GM12891 (cell line): ENCODE data around the gene SPINT2.

Source experiments
- DNase-seq: peaks from one replicate; pipeline ENCODE4 v3.0.0; 2011; ENCODE audit warnings: low spot score; ENCODE audit not compliant: insufficient read length
- FAIRE-seq: peaks from 2 replicates; lab custom pipeline; 2011; peaks lifted over from hg19 to GRCh38; lab: Jason Lieb, UNC
- PAX5 ChIP-seq: IDR thresholded peaks from 2 replicates; pipeline ENCODE4 v1.6.1; 2011; ENCODE audit warnings: low read length, moderate library complexity, mild to moderate bottlenecking; ENCODE audit not compliant: insufficient read depth, severe bottlenecking
- POLR2A ChIP-seq: IDR thresholded peaks from 2 replicates; pipeline ENCODE4 v1.6.1; 2011; ENCODE audit warnings: low read depth, low read length, control low read depth
- POLR2AphosphoS5 ChIP-seq: IDR thresholded peaks from 2 replicates; pipeline ENCODE4 v1.6.1; 2011; ENCODE audit warnings: low read depth, low read length, control low read depth
- POU2F2 ChIP-seq: IDR thresholded peaks from 2 replicates; pipeline ENCODE4 v1.6.1; 2011; ENCODE audit warnings: low read depth, mild to moderate bottlenecking, control low read depth, low read length, moderate library complexity
- SPI1 ChIP-seq: IDR thresholded peaks from 2 replicates; pipeline ENCODE4 v1.6.1; 2011; ENCODE audit warnings: low read depth, low read length, control low read depth
- TAF1 ChIP-seq: IDR thresholded peaks from 2 replicates; pipeline ENCODE4 v1.6.1; 2011; ENCODE audit warnings: low read depth, low read length, control low read depth

Gene SPINT2

GRCh38 chr19:38293281-38293680 lies 28.9 kb downstream of the SPINT2 start:
- FAIRE-seq (no peak), DNase-seq (no peak)
- TF ChIP-seq PAX5 (no peak), SPI1 (no peak), TAF1 (no peak), POLR2A (no peak), POLR2AphosphoS5 (no peak), POU2F2 (no peak)

GRCh38 chr19:38294090-38294489 lies 29.7 kb downstream of the SPINT2 start:
- TF ChIP-seq POU2F2 (no peak), PAX5 (no peak), POLR2A (no peak), SPI1 (no peak), TAF1 (no peak), POLR2AphosphoS5 (no peak)
- DNase-seq: no peak

GRCh38 chr19:38298821-38299680 lies 34.7 kb downstream of the SPINT2 start:
- DNase-seq: no peak
- FAIRE-seq: no peak
- no peak for TF ChIP-seq POLR2A
- TF ChIP-seq POLR2AphosphoS5: no peak
- TF ChIP-seq POU2F2: no peak
- TF ChIP-seq TAF1: no peak
- TF ChIP-seq PAX5: no peak
- no peak for TF ChIP-seq SPI1

More at GRCh38 chr19:38294090-38294489, 29.7 kb downstream of the SPINT2 start:
- FAIRE-seq: no peak

- TF ChIP-seq POLR2A (no peak), POLR2AphosphoS5 (no peak), PAX5 (no peak), POU2F2 (no peak), SPI1 (no peak)
- no peak for DNase-seq
- FAIRE-seq: no peak
These were observed 39.4 kb downstream of the SPINT2 start, which contains the start of gene C19orf33 for GRCh38 chr19:38303517-38304351. TSS of gene C19orf33 (plus strand) at chr19:38304251. CDS start at chr19:38304262, 11 bp downstream.

GRCh38 chr19:38304352-38304865 lies 40.0 kb downstream of the SPINT2 start:
- FAIRE-seq: no peak

GRCh38 chr19:38304866-38305429 lies 40.6 kb downstream of the SPINT2 start:
- FAIRE-seq (no peak), DNase-seq (no peak)
- TF ChIP-seq POLR2AphosphoS5: no peak
- no peak for TF ChIP-seq POLR2A
- no peak for TF ChIP-seq PAX5
- TF ChIP-seq TAF1: no peak
- TF ChIP-seq POU2F2: no peak
- TF ChIP-seq SPI1: no peak

More at GRCh38 chr19:38304352-38304865, 40.0 kb downstream of the SPINT2 start:
- no peak for DNase-seq
- TF ChIP-seq SPI1 (no peak), TAF1 (no peak), POU2F2 (no peak), POLR2AphosphoS5 (no peak), PAX5 (no peak), POLR2A (no peak)

- no peak for DNase-seq
- TF ChIP-seq PAX5 (no peak), POLR2AphosphoS5 (no peak), SPI1 (no peak), TAF1 (no peak), POU2F2 (no peak), POLR2A (no peak)
- no peak for FAIRE-seq
These were observed 41.9 kb downstream of the SPINT2 start for GRCh38 chr19:38306236-38306635.

GRCh38 chr19:38307076-38307475 lies 42.7 kb downstream of the SPINT2 start:
- TF ChIP-seq POU2F2 (no peak), SPI1 (no peak), TAF1 (no peak), POLR2A (no peak), POLR2AphosphoS5 (no peak), PAX5 (no peak)
- DNase-seq (no peak), FAIRE-seq (no peak)

GRCh38 chr19:38307597-38307996 lies 43.2 kb downstream of the SPINT2 start:
- DNase-seq (no peak), FAIRE-seq (no peak)
- TF ChIP-seq POU2F2: no peak
- no peak for TF ChIP-seq POLR2AphosphoS5
